Measurements from ENCODE around the gene SLC45A3.

- TF ChIP-seq CTCF (IDR thresholded peaks at IDR 0.05; ENCODE audit: low read length) (no peak; the same call in 1 of the 2 replicates), EZH2 (IDR thresholded peaks at IDR 0.05; ENCODE audit: borderline replicate concordance, low read length) (no peak)
Observed at GRCh38 chr1:205672395-205672889, 7.9 kb downstream of the SLC45A3 start.

Data from OCI-LY1 (cell line).